BLaER1 (cell line): ENCODE results near the gene LNP1.

Source experiments
- H3K27ac ChIP-seq: shearing (Covaris generic); formaldehyde crosslinking; 2 replicates; pipeline ENCODE4 v1.8.1; 2022
- H3K27me3 ChIP-seq: shearing (Covaris generic); formaldehyde crosslinking; 2 replicates; pipeline ENCODE4 v1.8.1; 2022
- H3K36me3 ChIP-seq: shearing (Covaris generic); formaldehyde crosslinking; 2 replicates; pipeline ENCODE4 v1.8.1; 2022
- H3K4me1 ChIP-seq: shearing (Covaris generic); formaldehyde crosslinking; 2 replicates; pipeline ENCODE4 v1.8.1; 2022
- H3K4me2 ChIP-seq: shearing (Covaris generic); formaldehyde crosslinking; 2 replicates; pipeline ENCODE4 v1.8.1; 2022
- H3K4me3 ChIP-seq: shearing (Covaris generic); formaldehyde crosslinking; 2 replicates; pipeline ENCODE4 v1.8.1; 2022
- H3K9ac ChIP-seq: shearing (Covaris generic); formaldehyde crosslinking; 2 replicates; pipeline ENCODE4 v1.8.1; 2022
- H3K9me3 ChIP-seq: shearing (Covaris generic); formaldehyde crosslinking; 2 replicates; pipeline ENCODE4 v1.8.1; 2022
- H4K20me1 ChIP-seq: shearing (Covaris generic); formaldehyde crosslinking; 2 replicates; pipeline ENCODE4 v1.8.1; 2022
- Cebpa-rat ChIP-seq: shearing (Covaris generic); IDR thresholded peaks from 2 replicates; pipeline ENCODE4 v1.8.1; 2022

LNP1 gene

DNA sequence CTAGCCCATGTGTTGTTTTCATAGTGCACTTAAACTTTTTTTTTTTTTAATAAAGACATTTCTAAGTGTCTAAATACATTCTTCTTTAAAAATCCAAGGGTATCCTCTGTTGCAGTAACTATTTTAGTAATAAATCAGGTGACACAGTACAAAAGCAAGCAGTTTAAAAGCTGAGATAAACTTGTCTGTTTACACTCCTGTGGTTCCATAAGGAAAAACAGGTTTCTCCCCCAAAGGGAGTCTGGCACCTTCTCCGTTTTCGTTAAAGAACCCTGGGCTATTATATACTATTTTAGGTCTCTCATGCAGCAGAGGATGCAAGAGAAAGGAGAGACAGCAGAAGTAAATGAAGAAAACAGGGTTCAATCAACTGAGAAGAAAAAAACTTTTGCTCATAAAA, 47.9 kb downstream of the LNP1 start:
- peaks cover 19% of the 10 kb centered on the region for H3K9me3 ChIP-seq
- no peaks in the 10 kb centered on the region for H3K27me3 ChIP-seq
- H3K4me1 ChIP-seq = no peaks in the 10 kb centered on the region
- no peaks in the 10 kb centered on the region for H3K36me3 ChIP-seq
- H4K20me1 ChIP-seq = no peaks in the 10 kb centered on the region
- H3K9ac ChIP-seq = no peak overlapping the region
- H3K4me2 ChIP-seq = no peak overlapping the region
- no peak for TF ChIP-seq Cebpa-rat
- H3K27ac ChIP-seq = no peak overlapping the region
- no peak overlapping the region for H3K4me3 ChIP-seq

DNA sequence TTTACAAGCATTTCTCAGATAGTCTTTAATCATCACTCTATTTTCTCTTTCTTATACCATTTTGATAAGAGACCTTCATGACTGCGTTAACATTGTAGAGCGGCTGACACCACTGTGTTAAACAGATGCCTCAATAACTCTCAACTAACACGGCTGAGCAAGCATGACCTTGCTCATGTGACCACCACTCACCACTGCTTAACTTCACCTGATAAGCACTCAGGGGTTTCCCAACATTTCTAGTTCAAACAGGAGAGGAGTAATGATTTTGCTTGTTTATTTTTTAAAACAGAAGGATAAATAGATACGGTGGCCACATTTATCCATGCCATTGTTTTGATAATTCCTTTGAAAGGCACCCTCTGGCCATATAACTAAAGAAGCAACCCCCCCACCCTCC, 53.3 kb downstream of the LNP1 start:
- no peak overlapping the region for H3K27ac ChIP-seq
- no peak overlapping the region for H3K9ac ChIP-seq
- peaks cover 22% of the 10 kb centered on the region for H3K4me1 ChIP-seq
- no peak overlapping the region for H3K4me2 ChIP-seq
- no peaks in the 10 kb centered on the region for H3K36me3 ChIP-seq
- H4K20me1 ChIP-seq = no peaks in the 10 kb centered on the region
- H3K4me3 ChIP-seq = no peak overlapping the region
- TF ChIP-seq Cebpa-rat = no peak
- no peaks in the 10 kb centered on the region for H3K9me3 ChIP-seq
- H3K27me3 ChIP-seq = no peaks in the 10 kb centered on the region

DNA sequence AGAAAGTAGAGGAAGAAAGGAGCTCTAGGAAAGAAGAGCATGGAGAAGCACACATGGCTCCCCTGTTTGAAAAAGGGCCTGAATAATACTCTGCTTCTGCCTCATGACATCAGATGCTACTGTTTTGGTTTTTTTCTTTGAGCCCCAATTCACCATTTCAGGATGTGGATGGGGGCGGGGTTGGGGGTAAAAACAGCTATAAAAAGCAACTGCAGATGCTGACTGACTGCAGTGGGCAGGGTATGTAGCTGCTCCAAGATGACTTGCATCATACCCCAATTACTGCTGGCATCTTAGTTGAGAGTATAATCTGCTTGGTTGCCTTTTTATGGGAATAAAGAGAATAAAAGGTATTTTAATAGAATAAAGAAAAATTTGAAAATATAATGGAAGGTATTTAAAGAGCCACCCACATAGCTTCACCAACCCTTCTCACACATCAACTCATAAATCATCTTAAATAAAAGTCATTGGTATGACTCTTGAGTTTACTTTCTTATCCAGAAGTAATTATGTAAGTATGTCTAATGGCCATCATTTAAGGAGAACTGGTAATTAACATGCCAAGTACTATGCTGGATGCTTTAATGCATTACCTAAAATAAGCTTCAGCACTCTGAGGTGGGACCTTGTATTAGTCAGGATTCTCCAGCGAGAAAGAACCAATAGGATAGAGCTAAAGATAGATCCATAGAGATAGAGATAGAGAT, 54.7 kb downstream of the LNP1 start:
- TF ChIP-seq Cebpa-rat = no peak
- Histone ChIP-seq H3K36me3 (no peaks in the 10 kb centered on the region), H3K9ac (no peak overlapping the region), H3K27ac (peak overlapping the region; percentile 36), H3K27me3 (no peaks in the 10 kb centered on the region), H3K4me1 (peaks cover 22% of the 10 kb centered on the region), H3K9me3 (no peaks in the 10 kb centered on the region), H3K4me3 (no peak overlapping the region), H4K20me1 (no peaks in the 10 kb centered on the region), H3K4me2 (peak overlapping the region; percentile 71)

DNA sequence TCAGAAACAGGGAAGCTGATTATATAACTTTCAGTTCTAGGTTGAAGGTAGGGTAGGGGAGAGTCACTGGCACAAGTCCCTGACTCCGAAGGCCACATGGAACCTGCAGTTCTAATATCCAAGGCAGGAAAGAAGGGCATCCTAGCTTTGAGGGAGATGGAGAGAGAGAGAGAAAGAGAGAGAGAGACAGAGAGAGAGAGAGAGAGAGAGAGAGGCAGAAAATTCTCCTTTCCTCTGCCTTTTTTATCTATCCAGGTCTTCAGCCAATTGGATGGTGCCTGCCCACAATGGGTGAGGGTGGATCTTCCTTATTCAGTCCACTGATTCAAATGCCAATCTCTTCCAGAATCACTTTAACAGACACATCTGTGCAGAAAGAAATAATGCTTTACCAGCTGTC, 55.4 kb downstream of the LNP1 start:
- H3K27me3 ChIP-seq = no peaks in the 10 kb centered on the region
- no peak overlapping the region for H3K9ac ChIP-seq
- no peaks in the 10 kb centered on the region for H3K9me3 ChIP-seq
- no peaks in the 10 kb centered on the region for H4K20me1 ChIP-seq
- peak overlapping the region; percentile 71; the same call in 1 of the 2 replicates for H3K4me2 ChIP-seq
- no peaks in the 10 kb centered on the region for H3K36me3 ChIP-seq
- H3K4me3 ChIP-seq = no peak overlapping the region
- peaks cover 22% of the 10 kb centered on the region for H3K4me1 ChIP-seq
- TF ChIP-seq Cebpa-rat = no peak
- 0 out of 2 replicates have a peak overlapping the region, but pooled peaks have one; percentile 14 for H3K27ac ChIP-seq

DNA sequence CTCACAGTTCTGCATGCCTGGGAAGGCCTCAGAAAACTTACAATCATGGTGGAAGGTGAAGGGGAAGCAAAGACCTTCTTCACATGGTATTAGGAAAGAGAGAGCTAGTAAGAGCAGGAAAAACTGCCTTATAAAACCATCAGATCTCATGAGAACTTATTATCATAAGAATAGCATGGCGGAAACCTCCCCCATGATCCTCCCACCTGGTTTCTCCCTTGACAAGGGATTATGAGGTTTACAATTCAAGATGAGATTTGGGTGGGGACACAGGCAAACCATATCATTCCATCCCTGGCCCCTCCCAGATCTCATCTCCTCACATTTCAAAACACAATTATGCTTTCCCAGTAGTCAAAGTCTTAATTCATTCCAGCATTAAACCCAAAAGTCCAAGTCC, 56.5 kb downstream of the LNP1 start:
- Histone ChIP-seq H3K4me2 (no peak overlapping the region), H4K20me1 (no peaks in the 10 kb centered on the region), H3K4me3 (no peak overlapping the region), H3K4me1 (peaks cover 22% of the 10 kb centered on the region), H3K9me3 (no peaks in the 10 kb centered on the region), H3K9ac (no peak overlapping the region), H3K36me3 (no peaks in the 10 kb centered on the region), H3K27ac (no peak overlapping the region), H3K27me3 (no peaks in the 10 kb centered on the region)
- no peak for TF ChIP-seq Cebpa-rat

DNA sequence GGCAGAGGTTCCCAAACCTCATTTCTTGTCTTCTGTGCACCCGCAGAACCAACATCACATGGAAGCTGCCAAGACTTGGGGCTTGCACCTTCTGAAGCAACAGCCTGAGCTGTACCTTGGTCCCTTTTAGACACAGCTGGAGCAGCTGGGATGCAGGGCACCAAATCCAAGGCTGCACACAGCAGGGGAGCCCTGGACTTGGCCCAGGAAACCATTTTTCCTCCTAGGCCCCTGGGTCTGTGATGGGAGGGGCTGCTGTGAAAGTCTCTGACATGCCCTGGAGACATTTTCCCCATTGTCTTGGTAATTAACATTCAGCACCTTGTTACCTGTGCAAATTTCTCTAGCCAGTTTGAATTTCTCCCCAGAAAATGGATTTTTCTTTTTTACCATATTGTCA, 57.5 kb downstream of the LNP1 start:
- Histone ChIP-seq H3K4me2 (no peak overlapping the region), H3K27ac (no peak overlapping the region), H3K9me3 (no peaks in the 10 kb centered on the region), H3K4me1 (peaks cover 22% of the 10 kb centered on the region), H3K27me3 (no peaks in the 10 kb centered on the region), H4K20me1 (no peaks in the 10 kb centered on the region), H3K36me3 (no peaks in the 10 kb centered on the region), H3K9ac (no peak overlapping the region), H3K4me3 (no peak overlapping the region)
- TF ChIP-seq Cebpa-rat = no peak

DNA sequence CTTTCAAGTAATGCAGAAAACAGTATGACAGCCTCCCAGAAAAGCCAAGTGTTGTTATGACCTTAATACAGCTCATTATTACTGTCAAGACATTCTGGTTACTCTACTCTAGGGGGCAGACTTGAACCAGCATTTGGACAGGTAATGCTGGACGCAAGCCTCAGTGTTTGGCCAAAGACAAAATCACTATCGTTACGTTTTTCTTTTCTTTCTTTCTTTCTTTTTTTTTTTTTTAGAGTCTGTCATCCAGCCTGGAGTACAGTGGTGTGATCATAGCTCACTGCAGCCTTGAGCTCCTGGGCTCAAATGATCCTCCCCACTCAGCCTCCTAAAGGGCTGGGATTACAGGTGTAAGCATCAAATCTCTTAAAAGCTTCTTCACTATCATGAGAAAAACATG, 61.7 kb downstream of the LNP1 start:
- H3K9me3 ChIP-seq = peaks cover 11% of the 10 kb centered on the region
- no peaks in the 10 kb centered on the region for H4K20me1 ChIP-seq
- H3K4me3 ChIP-seq = no peak overlapping the region
- H3K4me2 ChIP-seq = no peak overlapping the region
- H3K27ac ChIP-seq = no peak overlapping the region
- no peak overlapping the region for H3K9ac ChIP-seq
- TF ChIP-seq Cebpa-rat = no peak
- no peaks in the 10 kb centered on the region for H3K27me3 ChIP-seq
- no peaks in the 10 kb centered on the region for H3K36me3 ChIP-seq
- H3K4me1 ChIP-seq = no peaks in the 10 kb centered on the region

DNA sequence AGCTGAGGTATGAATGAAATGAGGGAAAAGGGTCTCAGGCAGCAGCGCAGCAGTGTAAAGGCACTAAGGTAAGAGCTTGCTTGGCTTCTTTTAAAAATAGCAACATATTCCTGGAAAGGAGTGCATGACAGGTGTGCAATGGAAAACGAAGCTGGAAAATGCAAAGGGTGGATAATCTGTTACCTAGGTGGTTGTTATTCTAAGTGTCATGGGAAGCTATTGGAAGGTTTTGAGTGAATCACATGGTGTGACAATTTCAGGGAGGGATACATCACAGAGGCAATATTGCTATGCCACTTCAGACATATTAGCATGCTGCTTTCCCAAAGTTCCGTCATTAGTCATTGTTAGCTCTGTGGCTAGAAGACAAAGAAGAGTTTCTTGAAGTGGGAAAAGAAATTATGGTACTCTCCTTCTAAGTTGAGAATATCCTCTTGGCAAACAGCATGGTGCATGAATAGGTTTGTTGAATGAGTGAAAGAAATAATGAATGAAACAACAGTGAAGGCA, 62.4 kb downstream of the LNP1 start:
- Histone ChIP-seq H3K36me3 (no peaks in the 10 kb centered on the region), H3K27me3 (no peaks in the 10 kb centered on the region), H3K9me3 (peaks cover 18% of the 10 kb centered on the region), H3K27ac (no peak overlapping the region), H3K4me1 (no peaks in the 10 kb centered on the region), H3K9ac (no peak overlapping the region), H3K4me3 (no peak overlapping the region), H3K4me2 (no peak overlapping the region), H4K20me1 (no peaks in the 10 kb centered on the region)
- no peak for TF ChIP-seq Cebpa-rat

DNA sequence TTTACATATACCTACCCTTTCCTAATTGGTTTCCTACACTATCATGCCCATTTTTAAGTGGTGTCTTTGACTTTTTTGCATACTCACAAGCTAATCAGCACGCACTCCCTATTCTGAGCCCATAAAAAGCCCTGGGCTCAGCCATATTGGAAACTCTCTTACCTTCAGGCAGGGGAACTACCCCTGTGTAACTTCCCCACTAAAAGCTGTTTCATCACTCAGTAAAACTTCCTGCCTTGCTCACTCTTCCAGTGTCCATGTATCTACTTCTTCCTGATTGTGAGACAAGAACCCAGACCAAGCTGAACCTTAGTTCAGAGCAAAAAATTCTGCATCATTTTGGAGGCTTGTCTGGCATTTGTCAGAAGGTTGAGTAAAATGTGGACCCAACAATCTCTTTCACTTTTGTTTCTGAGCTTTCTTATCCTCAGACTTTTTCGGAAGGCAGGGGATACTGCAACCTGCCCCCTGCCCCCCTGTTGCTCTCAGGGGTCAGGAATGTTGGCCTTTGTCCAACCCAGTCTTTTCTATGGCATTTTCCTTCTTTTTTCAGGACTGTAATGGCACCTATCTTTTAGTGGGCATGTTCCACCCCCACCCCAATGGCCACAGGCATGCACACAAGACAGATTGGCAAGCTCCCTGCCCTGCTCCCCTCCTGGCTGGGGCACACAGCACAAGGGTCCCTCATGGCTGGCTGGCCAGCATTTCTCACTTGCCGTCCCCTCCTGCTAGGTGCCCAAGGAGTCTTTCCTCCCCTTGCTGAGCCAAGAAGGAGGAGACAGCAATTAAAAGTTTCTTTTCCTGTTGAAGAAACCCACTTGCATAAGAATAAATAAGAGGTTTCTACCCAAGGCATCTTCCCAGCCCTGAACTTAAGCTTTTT, 64.8 kb downstream of the LNP1 start:
- no peaks in the 10 kb centered on the region for H3K36me3 ChIP-seq
- no peaks in the 10 kb centered on the region for H3K4me1 ChIP-seq
- no peaks in the 10 kb centered on the region for H3K27me3 ChIP-seq
- no peak overlapping the region for H3K4me3 ChIP-seq
- no peak overlapping the region for H3K27ac ChIP-seq
- TF ChIP-seq Cebpa-rat = no peak
- H3K9me3 ChIP-seq = peaks cover 39% of the 10 kb centered on the region
- H3K9ac ChIP-seq = no peak overlapping the region
- H3K4me2 ChIP-seq = no peak overlapping the region
- no peaks in the 10 kb centered on the region for H4K20me1 ChIP-seq

DNA sequence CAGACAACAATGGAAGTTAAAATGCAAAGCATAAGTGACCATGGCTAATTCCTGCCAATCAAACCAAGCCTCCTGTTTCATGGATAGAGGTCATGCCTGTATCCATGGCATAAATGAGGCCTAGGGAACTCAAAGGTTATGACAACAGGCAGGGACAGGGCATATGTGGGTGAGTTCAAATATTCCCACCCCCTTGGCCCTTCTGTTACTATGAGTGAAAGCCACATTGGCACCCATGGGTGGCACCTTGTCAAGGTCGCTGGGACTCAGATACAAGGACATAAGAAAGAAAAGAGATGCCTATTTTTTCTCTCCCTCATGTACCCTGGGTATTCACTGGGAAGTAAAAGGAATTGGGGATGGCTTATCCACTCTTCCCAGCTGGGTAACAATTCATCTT, 65.8 kb downstream of the LNP1 start:
- peaks cover 39% of the 10 kb centered on the region for H3K9me3 ChIP-seq
- H3K4me1 ChIP-seq = no peaks in the 10 kb centered on the region
- no peak overlapping the region for H3K9ac ChIP-seq
- H3K4me2 ChIP-seq = no peak overlapping the region
- H4K20me1 ChIP-seq = no peaks in the 10 kb centered on the region
- no peaks in the 10 kb centered on the region for H3K36me3 ChIP-seq
- H3K4me3 ChIP-seq = no peak overlapping the region
- H3K27ac ChIP-seq = no peak overlapping the region
- no peak for TF ChIP-seq Cebpa-rat
- no peaks in the 10 kb centered on the region for H3K27me3 ChIP-seq
